Stimulated activated CD4-positive, alpha-beta T cell treated with anti-CD3 and anti-CD28 coated beads, Interleukin-2, amount 100 ng/mL, for 48 hours (primary cell): ENCODE results near the gene LRRC7.
"Not testable (repeated sequence)": the region's sequence is repeated elsewhere in the genome, so short reads cannot be mapped to it uniquely, and the experiment has no call there.

Source experiments
- DNase-seq, 2 donors: peaks; one replicate each; pipeline ENCODE4 v3.0.0-alpha.2; 2020

LRRC7 gene

GRCh38 chr1:69987881-69988280 is 420.2 kb downstream of the LRRC7 start:
- DNase-seq = no peak

GRCh38 chr1:69991644-69992043 is 423.9 kb downstream of the LRRC7 start:
- no peak for DNase-seq

GRCh38 chr1:69992594-69992993 is 424.9 kb downstream of the LRRC7 start:
- no peak for DNase-seq

- no peak for DNase-seq
These were observed 426.1 kb downstream of the LRRC7 start for GRCh38 chr1:69993810-69994209.

- DNase-seq = no peak
These were observed 426.5 kb downstream of the LRRC7 start for GRCh38 chr1:69994241-69994640.

- DNase-seq = no peak
These were observed 431.1 kb downstream of the LRRC7 start for GRCh38 chr1:69998847-69999246.

GRCh38 chr1:70003211-70003908 is 435.6 kb downstream of the LRRC7 start:
- DNase-seq = no peak

GRCh38 chr1:70005386-70006034 is 437.8 kb downstream of the LRRC7 start:
- DNase-seq = no peak

- no peak for DNase-seq
These were observed 440.9 kb downstream of the LRRC7 start for GRCh38 chr1:70008660-70009059.

- DNase-seq = no peak
These were observed 450.0 kb downstream of the LRRC7 start for GRCh38 chr1:70017770-70018169.

- DNase-seq = no peak
These were observed 456.6 kb downstream of the LRRC7 start for GRCh38 chr1:70024272-70024671.

GRCh38 chr1:70025052-70025451 is 457.3 kb downstream of the LRRC7 start:
- no peak for DNase-seq

- no peak for DNase-seq
These were observed 458.1 kb downstream of the LRRC7 start for GRCh38 chr1:70025846-70026245.

GRCh38 chr1:70033266-70033873 is 465.6 kb downstream of the LRRC7 start:
- no peak for DNase-seq

- DNase-seq = no peak
These were observed 466.2 kb downstream of the LRRC7 start for GRCh38 chr1:70033936-70034335.

- no peak for DNase-seq
These were observed 466.7 kb downstream of the LRRC7 start for GRCh38 chr1:70034403-70034802.

GRCh38 chr1:70038025-70038424 is 470.3 kb downstream of the LRRC7 start:
- no peak for DNase-seq

- no peak for DNase-seq
These were observed 471.8 kb downstream of the LRRC7 start for GRCh38 chr1:70039485-70039884.

GRCh38 chr1:70041317-70042045 is 473.8 kb downstream of the LRRC7 start:
- no peak for DNase-seq

- no peak for DNase-seq
These were observed 474.5 kb downstream of the LRRC7 start for GRCh38 chr1:70042090-70042731.

GRCh38 chr1:70043804-70044203 is 476.1 kb downstream of the LRRC7 start:
- DNase-seq = no peak

- DNase-seq = no peak
These were observed 477.1 kb downstream of the LRRC7 start for GRCh38 chr1:70044832-70045231.

- DNase-seq = not testable (repeated sequence)
These were observed 477.9 kb downstream of the LRRC7 start for GRCh38 chr1:70045581-70045980.
